ENCODE data around the gene PDE3A.

- TF ChIP-seq CTCF (IDR thresholded peaks at IDR 0.05), result no peak
- no peak for TF ChIP-seq POLR2A (IDR thresholded peaks at IDR 0.05)
- no peak for TF ChIP-seq POLR2AphosphoS5 (IDR thresholded peaks at IDR 0.05)
- no peak for TF ChIP-seq EP300 (IDR thresholded peaks at IDR 0.05)
Measured at GRCh38 chr12:20527417-20528163, 159.3 kb downstream of the PDE3A start.
